SK-N-SH (cell line): Measurements from ENCODE around the gene BEND4.

Experiments used
- TAF1 ChIP-seq: IDR thresholded peaks from 2 replicates; pipeline ENCODE4 v1.6.1; 2012; ENCODE audit warnings: low read depth, mild to moderate bottlenecking, low read length, moderate library complexity, borderline replicate concordance
- TF ChIP-seq, protein P1 (sequence below): fragments of 200-600 bp; sonication (generic); IDR thresholded peaks from 2 replicates; pipeline ENCODE4 v1.6.1; 2017; ENCODE audit warnings: antibody characterized with exemption, mild to moderate bottlenecking, moderate library complexity

DNA sequence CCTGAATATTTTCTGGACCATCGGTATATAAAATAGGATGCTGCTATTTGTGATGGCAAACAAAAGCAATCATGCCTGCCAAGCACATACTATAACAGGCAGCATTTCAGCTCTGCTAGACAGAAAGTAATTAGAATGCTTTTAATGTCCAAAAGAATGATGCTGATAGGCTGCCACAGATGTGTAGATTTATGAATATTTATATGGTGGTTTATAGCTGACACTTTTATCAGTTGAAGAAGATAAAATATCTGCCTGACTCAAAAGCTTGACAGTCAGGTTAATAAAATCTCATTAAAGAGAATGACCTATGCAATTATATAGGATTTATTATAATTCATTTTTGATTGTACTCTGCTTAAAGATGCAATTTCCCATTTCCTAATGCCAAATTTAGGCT lies 4.0 kb downstream of the BEND4 start:
- TF ChIP-seq, protein P1, sequence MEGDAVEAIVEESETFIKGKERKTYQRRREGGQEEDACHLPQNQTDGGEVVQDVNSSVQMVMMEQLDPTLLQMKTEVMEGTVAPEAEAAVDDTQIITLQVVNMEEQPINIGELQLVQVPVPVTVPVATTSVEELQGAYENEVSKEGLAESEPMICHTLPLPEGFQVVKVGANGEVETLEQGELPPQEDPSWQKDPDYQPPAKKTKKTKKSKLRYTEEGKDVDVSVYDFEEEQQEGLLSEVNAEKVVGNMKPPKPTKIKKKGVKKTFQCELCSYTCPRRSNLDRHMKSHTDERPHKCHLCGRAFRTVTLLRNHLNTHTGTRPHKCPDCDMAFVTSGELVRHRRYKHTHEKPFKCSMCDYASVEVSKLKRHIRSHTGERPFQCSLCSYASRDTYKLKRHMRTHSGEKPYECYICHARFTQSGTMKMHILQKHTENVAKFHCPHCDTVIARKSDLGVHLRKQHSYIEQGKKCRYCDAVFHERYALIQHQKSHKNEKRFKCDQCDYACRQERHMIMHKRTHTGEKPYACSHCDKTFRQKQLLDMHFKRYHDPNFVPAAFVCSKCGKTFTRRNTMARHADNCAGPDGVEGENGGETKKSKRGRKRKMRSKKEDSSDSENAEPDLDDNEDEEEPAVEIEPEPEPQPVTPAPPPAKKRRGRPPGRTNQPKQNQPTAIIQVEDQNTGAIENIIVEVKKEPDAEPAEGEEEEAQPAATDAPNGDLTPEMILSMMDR = no peak
- no peak for TF ChIP-seq TAF1
